ENCODE data around the gene FAHD2A. TPM values are rescaled to one million over a fixed set of nuclear protein-coding genes. Genes with fewer than 3 reads are reported as not detected.
"Not testable (repeated sequence)": the region's sequence is repeated elsewhere in the genome, so short reads cannot be mapped to it uniquely, and the experiment has no call there.

Gene FAHD2A
- total RNA-seq, result 33.2 and 34.9 TPM in 2 replicates

- no peaks in the 10 kb centered on the region for H3K27me3 Mint-ChIP-seq (ENCODE audit: insufficient read depth)
- H3K36me3 Mint-ChIP-seq (ENCODE audit: low read depth), result no peaks in the 10 kb centered on the region
- H3K27ac Mint-ChIP-seq, result peak within 1 kb of the TSS; percentile 96
- peak within 1 kb of the TSS; percentile 99 for H3K4me3 Mint-ChIP-seq
- H3K9me3 Mint-ChIP-seq, result no peaks in the 10 kb centered on the region
- intact Hi-C loops (cut with micrococcal nuclease), result loop anchor here (1.0 to 5.0 kb wide), 6 partner anchors 130 to 380 kb away; partner anchors contain the start of genes MRPS5, ZNF2 and ZNF892
- DNase-seq (ENCODE audit: low spot score), result peak; percentile 95
- H3K4me1 Mint-ChIP-seq (ENCODE audit: low read depth), result peaks cover 22% of the 10 kb centered on the region
These were observed at the start of gene FAHD2A for GRCh38 chr2:95402370-95403203. FAHD2A (plus strand) TSS chr2:95402708; CDS start chr2:95405559, 2,851 bp downstream.

- Mint-ChIP-seq H3K4me3 (no peak overlapping the region), H3K27me3 (ENCODE audit: insufficient read depth) (peaks cover 9% of the 10 kb centered on the region), H3K36me3 (ENCODE audit: low read depth) (no peaks in the 10 kb centered on the region), H3K9me3 (no peaks in the 10 kb centered on the region), H3K27ac (no peak overlapping the region), H3K4me1 (ENCODE audit: low read depth) (no peaks in the 10 kb centered on the region)
- intact Hi-C loops (cut with micrococcal nuclease), result no loop called here
- no peak for DNase-seq (ENCODE audit: low spot score)
These were observed 49.4 kb upstream of the FAHD2A start for GRCh38 chr2:95353055-95353575.

- no peak overlapping the region for H3K4me3 Mint-ChIP-seq
- intact Hi-C loops (cut with micrococcal nuclease), result no loop called here
- H3K27me3 Mint-ChIP-seq (ENCODE audit: insufficient read depth), result peaks cover 6% of the 10 kb centered on the region
- H3K36me3 Mint-ChIP-seq (ENCODE audit: low read depth), result no peaks in the 10 kb centered on the region
- H3K9me3 Mint-ChIP-seq, result no peaks in the 10 kb centered on the region
- H3K27ac Mint-ChIP-seq, result no peak overlapping the region
- no peaks in the 10 kb centered on the region for H3K4me1 Mint-ChIP-seq (ENCODE audit: low read depth)
- no peak for DNase-seq (ENCODE audit: low spot score)
These were observed 48.7 kb upstream of the FAHD2A start for GRCh38 chr2:95353613-95354468.

- no peak overlapping the region for H3K27ac Mint-ChIP-seq
- no peaks in the 10 kb centered on the region for H3K4me1 Mint-ChIP-seq (ENCODE audit: low read depth)
- peaks cover 8% of the 10 kb centered on the region for H3K27me3 Mint-ChIP-seq (ENCODE audit: insufficient read depth)
- H3K36me3 Mint-ChIP-seq (ENCODE audit: low read depth), result no peaks in the 10 kb centered on the region
- intact Hi-C loops (cut with micrococcal nuclease), result no loop called here
- DNase-seq (ENCODE audit: low spot score), result no peak
- no peak overlapping the region for H3K4me3 Mint-ChIP-seq
- H3K9me3 Mint-ChIP-seq, result no peaks in the 10 kb centered on the region
These were observed 48.0 kb upstream of the FAHD2A start for GRCh38 chr2:95354469-95354901.

GRCh38 chr2:95354925-95355324 lies 47.6 kb upstream of the FAHD2A start:
- no peak for DNase-seq (ENCODE audit: low spot score)
- no peak overlapping the region for H3K27ac Mint-ChIP-seq
- no peaks in the 10 kb centered on the region for H3K9me3 Mint-ChIP-seq
- peaks cover 8% of the 10 kb centered on the region for H3K27me3 Mint-ChIP-seq (ENCODE audit: insufficient read depth)
- H3K36me3 Mint-ChIP-seq (ENCODE audit: low read depth), result no peaks in the 10 kb centered on the region
- H3K4me1 Mint-ChIP-seq (ENCODE audit: low read depth), result no peaks in the 10 kb centered on the region
- no peak overlapping the region for H3K4me3 Mint-ChIP-seq
- intact Hi-C loops (cut with micrococcal nuclease), result no loop called here

GRCh38 chr2:95355486-95355885 lies 47.0 kb upstream of the FAHD2A start:
- H3K9me3 Mint-ChIP-seq; H3K4me3 Mint-ChIP-seq; intact Hi-C loops (cut with micrococcal nuclease); H3K4me1 Mint-ChIP-seq (ENCODE audit: low read depth); DNase-seq (ENCODE audit: low spot score); H3K36me3 Mint-ChIP-seq (ENCODE audit: low read depth); H3K27ac Mint-ChIP-seq: not testable (repeated sequence)
- peaks cover 11% of the 10 kb centered on the region for H3K27me3 Mint-ChIP-seq (ENCODE audit: insufficient read depth)

- Mint-ChIP-seq H3K27ac (no peak overlapping the region), H3K9me3 (no peaks in the 10 kb centered on the region), H3K4me3 (no peak overlapping the region), H3K36me3 (ENCODE audit: low read depth) (no peaks in the 10 kb centered on the region), H3K27me3 (ENCODE audit: insufficient read depth) (peaks cover 6% of the 10 kb centered on the region), H3K4me1 (ENCODE audit: low read depth) (no peaks in the 10 kb centered on the region)
- intact Hi-C loops (cut with micrococcal nuclease), result no loop called here
- no peak for DNase-seq (ENCODE audit: low spot score)
These were observed 45.4 kb upstream of the FAHD2A start for GRCh38 chr2:95356821-95357700.

GRCh38 chr2:95357717-95358280 lies 44.7 kb upstream of the FAHD2A start:
- Mint-ChIP-seq H3K9me3 (no peaks in the 10 kb centered on the region), H3K4me3 (no peak overlapping the region), H3K36me3 (ENCODE audit: low read depth) (no peaks in the 10 kb centered on the region), H3K4me1 (ENCODE audit: low read depth) (no peaks in the 10 kb centered on the region), H3K27me3 (ENCODE audit: insufficient read depth) (peaks cover 6% of the 10 kb centered on the region), H3K27ac (no peak overlapping the region)
- DNase-seq (ENCODE audit: low spot score), result no peak
- intact Hi-C loops (cut with micrococcal nuclease), result no loop called here

GRCh38 chr2:95359031-95359430 lies 43.5 kb upstream of the FAHD2A start:
- Mint-ChIP-seq H3K4me3 (no peak overlapping the region), H3K27me3 (ENCODE audit: insufficient read depth) (peaks cover 6% of the 10 kb centered on the region)

GRCh38 chr2:95359501-95359930 lies 43.0 kb upstream of the FAHD2A start:
- H3K36me3 Mint-ChIP-seq (ENCODE audit: low read depth), result no peaks in the 10 kb centered on the region
- intact Hi-C loops (cut with micrococcal nuclease), result no loop called here
- H3K4me1 Mint-ChIP-seq (ENCODE audit: low read depth), result no peaks in the 10 kb centered on the region
- peaks cover 6% of the 10 kb centered on the region for H3K27me3 Mint-ChIP-seq (ENCODE audit: insufficient read depth)
- no peak overlapping the region for H3K4me3 Mint-ChIP-seq
- H3K27ac Mint-ChIP-seq, result no peak overlapping the region
- H3K9me3 Mint-ChIP-seq, result no peaks in the 10 kb centered on the region
- no peak for DNase-seq (ENCODE audit: low spot score)

More at GRCh38 chr2:95359031-95359430, 43.5 kb upstream of the FAHD2A start:
- no peak for DNase-seq (ENCODE audit: low spot score)
- Mint-ChIP-seq H3K9me3 (no peaks in the 10 kb centered on the region), H3K36me3 (ENCODE audit: low read depth) (no peaks in the 10 kb centered on the region), H3K4me1 (ENCODE audit: low read depth) (no peaks in the 10 kb centered on the region), H3K27ac (no peak overlapping the region)
- intact Hi-C loops (cut with micrococcal nuclease), result no loop called here

GRCh38 chr2:95361216-95361980 lies 41.1 kb upstream of the FAHD2A start:
- no peak overlapping the region for H3K4me3 Mint-ChIP-seq
- peaks cover 8% of the 10 kb centered on the region for H3K27me3 Mint-ChIP-seq (ENCODE audit: insufficient read depth)
- DNase-seq (ENCODE audit: low spot score), result no peak
- no peak overlapping the region for H3K27ac Mint-ChIP-seq
- no peaks in the 10 kb centered on the region for H3K4me1 Mint-ChIP-seq (ENCODE audit: low read depth)
- no peaks in the 10 kb centered on the region for H3K36me3 Mint-ChIP-seq (ENCODE audit: low read depth)
- no peaks in the 10 kb centered on the region for H3K9me3 Mint-ChIP-seq
- intact Hi-C loops (cut with micrococcal nuclease), result no loop called here
